Epithelial cell of prostate (primary cell): Measurements from ENCODE around the gene CDH5.
"Not testable (repeated sequence)": the region's sequence is repeated elsewhere in the genome, so short reads cannot be mapped to it uniquely, and the experiment has no call there.

Experiments
- DNase-seq: peaks from one replicate; pipeline ENCODE4 v3.0.0-alpha.2; 2011; ENCODE audit warnings: low read depth, low spot score
- H3K27ac ChIP-seq: fragments of 450-650 bp; 2 replicates; pipeline ENCODE4 v1.5.1; 2017; ENCODE audit warnings: mild to moderate bottlenecking

The CDH5 gene

GRCh38 chr16:66429290-66429962, 62.9 kb downstream of the CDH5 start:
- no peak for DNase-seq
- no peak overlapping the region for H3K27ac ChIP-seq

DNA sequence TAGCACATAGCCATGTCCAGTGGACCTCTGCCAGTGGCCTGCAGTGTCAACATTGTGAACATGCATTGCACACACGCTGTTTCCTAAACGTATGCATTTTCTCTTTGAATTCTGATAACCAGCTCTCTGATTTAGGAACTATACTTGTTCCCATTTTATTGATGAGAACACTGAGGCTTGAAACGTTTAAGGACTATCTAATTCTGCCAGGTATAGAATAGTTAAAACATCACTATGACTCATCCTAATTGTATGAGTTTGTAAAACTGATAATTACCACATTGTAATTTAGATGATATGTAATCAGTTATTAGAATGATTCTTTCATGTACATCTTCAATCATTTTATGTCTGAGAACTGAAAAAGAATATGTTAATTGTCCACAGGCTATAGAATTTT, 63.7 kb downstream of the CDH5 start:
- no peak for DNase-seq
- no peak overlapping the region for H3K27ac ChIP-seq

GRCh38 chr16:66431760-66432159, 65.3 kb downstream of the CDH5 start:
- no peak overlapping the region for H3K27ac ChIP-seq
- no peak for DNase-seq

- DNase-seq, result no peak
- H3K27ac ChIP-seq, result no peak overlapping the region
Observed at GRCh38 chr16:66432429-66432828, 65.9 kb downstream of the CDH5 start.

GRCh38 chr16:66434619-66435430, 68.3 kb downstream of the CDH5 start:
- DNase-seq, result no peak
- no peak overlapping the region for H3K27ac ChIP-seq

DNA sequence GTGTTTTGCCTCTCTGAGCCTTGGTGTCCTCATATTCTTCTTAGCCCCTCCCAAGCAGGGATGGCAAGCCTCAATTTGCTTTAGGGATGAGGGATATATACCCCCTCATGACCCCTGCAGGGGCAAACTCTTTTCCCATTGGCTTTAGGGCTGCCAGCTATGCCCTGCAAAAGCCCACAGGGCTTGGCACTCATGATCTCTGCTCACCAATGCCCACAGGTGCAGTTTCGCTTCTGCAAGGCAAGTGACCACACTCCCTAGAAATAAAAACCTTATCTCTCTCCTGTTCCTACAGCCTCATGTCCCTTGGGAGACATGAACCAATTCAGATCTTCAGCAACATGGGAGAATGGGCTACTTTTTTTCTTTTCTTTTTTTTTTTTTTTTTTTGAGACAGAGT, 69.4 kb downstream of the CDH5 start:
- H3K27ac ChIP-seq, result no peak overlapping the region
- no peak for DNase-seq

GRCh38 chr16:66437391-66437945, 71.0 kb downstream of the CDH5 start:
- no peak overlapping the region for H3K27ac ChIP-seq
- no peak for DNase-seq

DNA sequence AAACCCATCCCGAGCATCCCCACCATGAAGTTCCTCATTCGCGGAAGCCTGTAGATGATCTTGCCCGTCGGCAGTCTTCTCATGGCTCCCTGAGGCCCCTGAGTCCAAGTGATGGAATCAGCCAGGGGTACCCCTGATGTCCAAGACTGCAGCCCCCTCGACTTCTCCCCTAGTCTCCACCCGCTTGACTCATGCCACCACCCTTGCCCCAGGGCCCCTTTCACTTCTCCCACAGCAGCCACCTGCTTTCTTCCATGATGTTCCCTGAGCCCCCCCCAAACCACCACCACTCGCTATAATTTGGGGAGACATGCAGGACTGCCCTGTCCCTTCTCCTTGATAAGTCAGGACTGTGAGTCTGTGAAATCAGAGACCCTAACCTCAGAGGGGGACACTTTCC, 72.0 kb downstream of the CDH5 start:
- DNase-seq, result no peak
- no peak overlapping the region for H3K27ac ChIP-seq

- no peak for DNase-seq
- no peak overlapping the region for H3K27ac ChIP-seq
Observed at GRCh38 chr16:66439051-66439730, 72.7 kb downstream of the CDH5 start.

DNA sequence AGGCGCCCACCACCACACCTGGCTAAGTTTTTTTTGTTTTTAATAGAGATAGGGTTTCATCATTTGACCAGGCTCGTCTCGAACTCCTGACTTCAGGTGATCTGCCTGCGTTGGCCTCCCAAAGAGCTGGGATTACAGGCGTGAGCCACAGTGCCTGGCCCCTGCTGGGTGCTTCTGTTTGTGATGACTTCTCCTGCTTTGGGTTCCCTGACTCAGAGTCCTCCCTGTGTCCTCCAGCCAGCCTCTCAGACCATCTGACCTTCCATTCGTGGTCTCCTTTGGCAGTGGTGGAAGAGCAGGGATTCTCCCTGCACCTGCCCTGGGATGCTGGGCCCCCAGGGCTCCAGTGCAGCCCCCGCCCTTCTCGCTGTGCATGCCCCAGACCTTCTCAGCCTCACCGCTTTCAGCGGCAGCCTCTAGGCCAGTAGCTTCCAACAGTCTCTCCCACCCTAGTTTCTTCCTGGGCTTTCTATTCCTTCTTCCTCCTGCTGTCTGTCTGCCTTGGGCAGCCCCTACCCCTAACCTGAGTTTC, 73.8 kb downstream of the CDH5 start:
- no peak overlapping the region for H3K27ac ChIP-seq
- DNase-seq, result no peak

DNA sequence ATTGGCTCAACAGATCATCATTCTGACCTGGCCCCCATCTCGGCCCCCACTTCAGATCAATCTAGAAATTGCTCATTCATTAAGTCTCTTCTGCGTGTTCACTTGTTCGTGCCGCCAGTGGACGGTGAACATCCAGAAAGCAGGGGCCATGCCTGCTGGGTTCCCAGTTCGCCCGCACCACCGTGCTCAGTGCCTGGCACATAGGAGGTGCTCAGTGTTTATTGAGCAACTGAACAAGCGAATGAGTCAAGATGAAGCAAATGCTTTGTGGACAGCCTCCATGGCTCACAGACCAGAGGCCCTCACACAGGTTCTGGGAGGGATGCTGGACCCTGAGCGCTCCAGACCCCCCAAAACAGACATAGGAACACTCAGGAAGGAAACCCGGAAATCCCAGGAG, 74.5 kb downstream of the CDH5 start:
- no peak overlapping the region for H3K27ac ChIP-seq
- no peak for DNase-seq

- DNase-seq, result no peak
- no peak overlapping the region for H3K27ac ChIP-seq
Observed at GRCh38 chr16:66441586-66442375, 75.3 kb downstream of the CDH5 start.

- DNase-seq, result no peak
- H3K27ac ChIP-seq, result no peak overlapping the region
Observed at GRCh38 chr16:66442502-66443268, 76.2 kb downstream of the CDH5 start.

GRCh38 chr16:66443269-66443652, 76.8 kb downstream of the CDH5 start:
- DNase-seq, result no peak
- no peak overlapping the region for H3K27ac ChIP-seq

- no peak for DNase-seq
- H3K27ac ChIP-seq, result no peak overlapping the region
Observed at GRCh38 chr16:66444049-66444481, 77.6 kb downstream of the CDH5 start.

DNA sequence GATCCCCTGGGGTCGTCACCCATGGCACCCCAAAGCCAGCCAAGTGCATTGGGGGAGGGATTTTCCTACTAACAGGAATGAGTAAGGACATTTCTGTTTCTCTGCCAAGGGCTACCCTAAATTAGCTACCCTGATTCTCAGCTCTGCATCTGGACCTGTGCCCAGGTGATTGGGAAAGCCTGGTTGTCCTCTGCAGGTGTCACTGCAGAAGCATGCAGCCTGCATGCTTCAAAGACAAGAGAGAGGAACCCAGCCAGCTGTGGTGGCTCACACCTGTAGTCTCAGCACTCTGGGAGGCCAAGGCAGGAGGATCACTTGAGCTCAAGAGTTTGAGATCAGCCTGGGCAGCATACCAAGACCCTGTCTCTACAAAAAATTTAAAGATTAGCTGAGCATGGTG, 80.2 kb downstream of the CDH5 start:
- DNase-seq, result no peak
- H3K27ac ChIP-seq, result no peak overlapping the region

- DNase-seq, result no peak
- no peak overlapping the region for H3K27ac ChIP-seq
Observed at GRCh38 chr16:66447491-66447890, 81.0 kb downstream of the CDH5 start.

- H3K27ac ChIP-seq, result no peak overlapping the region
- DNase-seq, result no peak
Observed at GRCh38 chr16:66451548-66451947, 85.1 kb downstream of the CDH5 start.

DNA sequence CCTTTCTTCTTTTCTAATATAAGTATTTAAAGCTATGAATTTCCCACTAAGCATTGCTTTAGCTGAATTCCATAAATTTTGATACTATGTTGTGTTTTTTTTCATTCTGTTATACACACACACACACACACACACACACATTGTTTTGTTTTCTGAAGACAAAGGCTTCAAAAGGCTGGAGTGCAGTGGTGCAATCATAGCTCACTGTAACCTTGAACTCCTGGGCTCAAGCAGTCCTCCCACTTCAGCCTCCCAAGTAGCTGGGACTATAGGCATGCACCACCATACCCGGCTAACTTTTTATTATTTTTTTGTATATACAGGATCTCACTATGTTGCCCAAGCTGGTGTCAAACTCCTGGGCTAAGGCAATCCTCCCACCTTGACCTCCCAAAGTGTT, 86.7 kb downstream of the CDH5 start:
- DNase-seq, result not testable (repeated sequence)

More for the DNA sequence above, 86.7 kb downstream of the CDH5 start:
- not testable (repeated sequence) for H3K27ac ChIP-seq
